GM12878 (cell line): ENCODE measurements around the gene PPM1J. TPM values are rescaled to one million over a fixed set of nuclear protein-coding genes. Genes with fewer than 3 reads are reported as not detected.

Source experiments
- BCL11A ChIP-seq: IDR thresholded peaks from 2 replicates; pipeline ENCODE4 v1.6.1; 2011; ENCODE audit warnings: low read depth, low read length
- BHLHE40 ChIP-seq, 2 experiments: fragments of 450-650 bp in 1 of 2; IDR thresholded peaks; 2 replicates each; pipeline ENCODE4 v1.6.1; 2011 to 2017; ENCODE audit warnings: low read depth in 2 of 2, borderline replicate concordance in 1 of 2, improper control_type of control experiment in 1 of 2, low read length in 1 of 2, mild to moderate bottlenecking in 1 of 2
- CBFB ChIP-seq: IDR thresholded peaks from 2 replicates; pipeline ENCODE4 v1.6.1; 2016; ENCODE audit warnings: antibody characterized with exemption, low read depth
- E2F8 ChIP-seq: fragments of 450-650 bp; IDR thresholded peaks from 2 replicates; pipeline ENCODE4 v1.6.1; 2018; ENCODE audit warnings: mild to moderate bottlenecking, low read depth, moderate library complexity; ENCODE audit not compliant: partially characterized antibody
- EED ChIP-seq: sonication (generic); IDR thresholded peaks from 2 replicates; pipeline ENCODE4 v1.6.1; 2016; ENCODE audit warnings: antibody characterized with exemption, low read depth
- FOS ChIP-seq: IDR thresholded peaks from 3 replicates; pipeline ENCODE4 v1.6.1; 2011; ENCODE audit warnings: borderline replicate concordance; ENCODE audit not compliant: insufficient read length; ENCODE audit errors: extremely low read depth
- FOXK2 ChIP-seq: fragments of 450-650 bp; IDR thresholded peaks from 2 replicates; pipeline ENCODE4 v1.6.1; 2017; ENCODE audit warnings: mild to moderate bottlenecking, moderate library complexity
- FOXM1 ChIP-seq: IDR thresholded peaks from 2 replicates; pipeline ENCODE4 v1.6.1; 2012; ENCODE audit warnings: low read depth, mild to moderate bottlenecking, inconsistent platforms, low read length, moderate library complexity
- IRF3 ChIP-seq: fragments of 450-650 bp; IDR thresholded peaks from 2 replicates; pipeline ENCODE4 v1.6.1; 2014; ENCODE audit warnings: mild to moderate bottlenecking
- KLF5 ChIP-seq: fragments of 450-650 bp; IDR thresholded peaks from 2 replicates; pipeline ENCODE4 v1.6.1; 2014; ENCODE audit warnings: mild to moderate bottlenecking; ENCODE audit not compliant: partially characterized antibody
- LARP7 ChIP-seq: fragments of 450-650 bp; IDR thresholded peaks from 2 replicates; pipeline ENCODE4 v1.6.1; 2017; ENCODE audit warnings: mild to moderate bottlenecking
- MTA2 ChIP-seq: fragments of 450-650 bp; IDR thresholded peaks from 2 replicates; pipeline ENCODE4 v1.6.1; 2016; ENCODE audit warnings: low read depth, mild to moderate bottlenecking, moderate library complexity
- POLR2AphosphoS5 ChIP-seq: IDR thresholded peaks from 2 replicates; pipeline ENCODE4 v1.6.1; 2011; ENCODE audit warnings: mild to moderate bottlenecking, low read length, inconsistent platforms
- RELA ChIP-seq: fragments of 450-650 bp; IDR thresholded peaks from 2 replicates; pipeline ENCODE4 v1.8.0; 2014; ENCODE audit warnings: borderline replicate concordance; ENCODE audit not compliant: partially characterized antibody
- SKIL ChIP-seq: fragments of 450-650 bp; IDR thresholded peaks from 2 replicates; pipeline ENCODE4 v1.6.1; 2017; ENCODE audit warnings: mild to moderate bottlenecking, low read depth, inconsistent platforms; ENCODE audit not compliant: poor library complexity, severe bottlenecking
- SMC3 ChIP-seq: IDR thresholded peaks from 2 replicates; pipeline ENCODE4 v1.6.1; 2011; ENCODE audit warnings: low read length, improper control_type of control experiment, borderline replicate concordance
- SP1 ChIP-seq: IDR thresholded peaks from one replicate; pipeline ENCODE4 v1.6.1; 2011; ENCODE audit warnings: low read depth, low read length
- SRF ChIP-seq, 2 experiments: IDR thresholded peaks; 2 replicates each; pipeline ENCODE4 v1.6.1; 2011; ENCODE audit warnings: low read depth in 2 of 2, low read length in 2 of 2, mild to moderate bottlenecking in 1 of 2, moderate library complexity in 1 of 2
- SUPT20H ChIP-seq: IDR thresholded peaks from 2 replicates; pipeline ENCODE4 v1.6.1; 2011; ENCODE audit warnings: low read depth, mild to moderate bottlenecking, low read length, moderate library complexity, borderline replicate concordance; ENCODE audit not compliant: control insufficient read depth
- TCF12 ChIP-seq: IDR thresholded peaks from 2 replicates; pipeline ENCODE4 v1.6.1; 2011; ENCODE audit warnings: low read depth, mild to moderate bottlenecking, low read length
- ZBTB40 ChIP-seq: fragments of 450-650 bp; IDR thresholded peaks from 2 replicates; pipeline ENCODE4 v1.6.1; 2016; ENCODE audit warnings: mild to moderate bottlenecking, moderate library complexity, borderline replicate concordance
- polyA plus RNA-seq, 11 experiments: library from polyadenylated mRNA; depleted of rRNA in 4 of 11; unstranded in 6 of 11; stranded (reverse) in 5 of 11; fragments of >200 nt; fragmentation: Nextera tagmentation in 4 of 11; fragmentation: Illumina TruSeq in 1 of 11; extraction: Ambion mirVana in 4 of 11; extraction: Trizol in 1 of 11; gene quantifications; 1 replicate in 1 of 11; 2 replicates in 10 of 11; pipeline versions ENCODE4 v1.2.1 to v1.2.3, GENCODE V29; 2011 to 2016; ENCODE audit warnings: inconsistent platforms in 2 of 11, missing spikeins in 2 of 11, low read depth in 1 of 11
- total RNA-seq, 4 experiments: library from RNA; depleted of rRNA in 3 of 4; stranded (reverse); fragments of >200 nt in 3 of 4; fragmentation: Illumina TruSeq in 1 of 4; extraction: Trizol in 1 of 4; gene quantifications; 2 replicates each; pipeline versions ENCODE4 v1.2.1 to v1.2.3, GENCODE V29; 2013 to 2021

Gene PPM1J
- total and polyA plus RNA-seq, 10 of the 15 experiments (the other 5 are each of a cell fraction or from before 2014, with no cell fraction given) = 0.07 to 1.8 (median 0.59) TPM; not detected in 1

- TF ChIP-seq E2F8 = no peak
- no peak; the same call in none of the 2 replicates for TF ChIP-seq EED
- TF ChIP-seq BCL11A = no peak
- TF ChIP-seq FOXM1 = 0 out of 2 replicates have a peak, but pooled peaks have one; percentile 1
- no peak for TF ChIP-seq FOXK2
- no peak for TF ChIP-seq SP1
- TF ChIP-seq BHLHE40 (IDR thresholded peaks at IDR 0.05; ENCODE audit: borderline replicate concordance in 1 of 2, low read depth in 2 of 2, low read length in 1 of 2) = no peak
- TF ChIP-seq FOS = no peak
- TF ChIP-seq MTA2 = peak; percentile 65; the same call in 1 of the 2 replicates
- TF ChIP-seq SKIL = peak; percentile 32
- TF ChIP-seq IRF3 = no peak
- no peak for TF ChIP-seq SMC3
- no peak for TF ChIP-seq SRF (IDR thresholded peaks at IDR 0.05; ENCODE audit: low read depth in 2 of 2, low read length in 2 of 2)
- peak; percentile 72; the same call in 1 of the 2 replicates for TF ChIP-seq POLR2AphosphoS5
- no peak for TF ChIP-seq SUPT20H
- TF ChIP-seq LARP7 = no peak
- TF ChIP-seq TCF12 = peak; percentile 38; the same call in 1 of the 2 replicates
- TF ChIP-seq CBFB = peak; percentile 43; the same call in 1 of the 2 replicates
- TF ChIP-seq RELA = no peak
- TF ChIP-seq KLF5 = no peak
- TF ChIP-seq ZBTB40 = no peak
Measured at GRCh38 chr1:112674440-112674985, 40.6 kb downstream of the PPM1J start, which contains the start of gene MOV10 (continued).
